KMS-11 (cell line): ENCODE measurements around the gene CALML6.

Experiments
- H2AFZ ChIP-seq: fragments of 200-600 bp; sonication (generic); 2 replicates; pipeline ENCODE4 v1.6.1; 2016; ENCODE audit warnings: antibody characterized with exemption, mixed run types, low read depth
- H3K27ac ChIP-seq: fragments of 200-600 bp; sonication (generic); 2 replicates; pipeline ENCODE4 v1.6.1; 2016; ENCODE audit warnings: mild to moderate bottlenecking, mixed run types
- H3K27me3 ChIP-seq: fragments of 200-600 bp; sonication (generic); 2 replicates; pipeline ENCODE4 v1.6.1; 2017; ENCODE audit warnings: mild to moderate bottlenecking, low read depth, mixed run types, moderate library complexity; ENCODE audit not compliant: insufficient read depth
- H3K36me3 ChIP-seq: fragments of 200-600 bp; sonication (generic); 2 replicates; pipeline ENCODE4 v1.6.1; 2017; ENCODE audit warnings: mild to moderate bottlenecking, mixed run types; ENCODE audit not compliant: insufficient read depth
- H3K4me1 ChIP-seq: fragments of 200-600 bp; sonication (generic); 2 replicates; pipeline ENCODE4 v1.6.1; 2016; ENCODE audit warnings: mild to moderate bottlenecking, low read depth, mixed run types; ENCODE audit not compliant: poor library complexity, severe bottlenecking
- H3K4me2 ChIP-seq: fragments of 200-600 bp; sonication (generic); 2 replicates; pipeline ENCODE4 v1.7.0; 2016; ENCODE audit warnings: mild to moderate bottlenecking, mixed run types
- H3K4me3 ChIP-seq: fragments of 200-600 bp; sonication (generic); IDR thresholded peaks from 2 replicates; pipeline ENCODE4 v1.6.1; 2017; ENCODE audit warnings: low read depth, low read length, mixed read lengths; ENCODE audit not compliant: insufficient read depth
- H3K79me2 ChIP-seq: fragments of 200-600 bp; sonication (generic); 2 replicates; pipeline ENCODE4 v1.6.1; 2016; ENCODE audit warnings: low read depth, mixed run types; ENCODE audit not compliant: insufficient read depth
- H3K9ac ChIP-seq: fragments of 200-600 bp; sonication (generic); 2 replicates; pipeline ENCODE4 v1.6.1; 2016; ENCODE audit warnings: mild to moderate bottlenecking, mixed run types
- H4K20me1 ChIP-seq: fragments of 200-600 bp; sonication (generic); 2 replicates; pipeline ENCODE4 v1.6.1; 2016; ENCODE audit warnings: mild to moderate bottlenecking, mixed run types; ENCODE audit not compliant: insufficient read depth
- TF ChIP-seq, protein P1 (sequence below): fragments of 200-600 bp; sonication (generic); conservative IDR thresholded peaks from 2 replicates; pipeline ENCODE4 v1.6.1; 2017; ENCODE audit warnings: low read depth, mild to moderate bottlenecking, antibody characterized with exemption, low read length, moderate library complexity, mixed read lengths

Gene CALML6

DNA sequence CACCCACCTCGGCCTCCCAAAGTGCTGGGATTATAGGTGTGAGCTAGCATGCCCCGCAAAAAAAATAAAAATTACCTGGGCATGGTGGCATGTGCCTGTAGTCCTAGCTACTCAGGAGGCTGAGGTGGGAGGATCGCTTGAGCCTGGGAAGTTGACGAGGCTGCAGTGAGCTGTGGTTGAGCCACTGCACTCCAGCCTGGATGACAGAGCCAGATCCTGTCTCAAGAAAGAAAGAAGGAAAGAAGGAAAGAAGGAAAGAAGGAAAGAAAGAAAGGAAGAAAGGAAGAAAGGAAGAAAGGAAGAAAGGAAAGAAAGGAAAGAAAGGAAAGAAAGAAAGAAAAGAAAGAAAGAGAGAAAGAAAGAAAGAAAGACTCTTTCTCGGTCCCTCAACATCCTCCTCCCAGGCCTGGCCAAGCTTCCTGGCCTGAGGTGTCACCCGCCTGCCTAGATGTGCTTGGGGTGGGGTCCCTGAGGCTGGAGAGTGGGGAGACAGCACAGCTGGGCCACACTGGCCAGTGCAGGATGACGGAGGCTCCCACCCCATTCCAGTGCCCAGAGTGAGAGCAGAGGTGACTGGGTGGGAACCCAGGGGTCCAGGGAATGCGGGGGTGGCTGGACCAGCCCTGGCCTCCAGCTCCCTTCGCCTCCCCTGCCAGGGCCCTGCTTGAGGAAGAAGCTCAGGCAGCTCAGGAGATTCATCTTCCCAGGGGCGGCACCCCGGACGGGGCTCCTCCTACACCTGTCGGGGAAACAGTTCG lies 14.0 kb upstream of the CALML6 start:
- no peaks in the 10 kb centered on the region for H3K36me3 ChIP-seq
- no peak overlapping the region for H3K4me2 ChIP-seq
- TF ChIP-seq, protein P1, sequence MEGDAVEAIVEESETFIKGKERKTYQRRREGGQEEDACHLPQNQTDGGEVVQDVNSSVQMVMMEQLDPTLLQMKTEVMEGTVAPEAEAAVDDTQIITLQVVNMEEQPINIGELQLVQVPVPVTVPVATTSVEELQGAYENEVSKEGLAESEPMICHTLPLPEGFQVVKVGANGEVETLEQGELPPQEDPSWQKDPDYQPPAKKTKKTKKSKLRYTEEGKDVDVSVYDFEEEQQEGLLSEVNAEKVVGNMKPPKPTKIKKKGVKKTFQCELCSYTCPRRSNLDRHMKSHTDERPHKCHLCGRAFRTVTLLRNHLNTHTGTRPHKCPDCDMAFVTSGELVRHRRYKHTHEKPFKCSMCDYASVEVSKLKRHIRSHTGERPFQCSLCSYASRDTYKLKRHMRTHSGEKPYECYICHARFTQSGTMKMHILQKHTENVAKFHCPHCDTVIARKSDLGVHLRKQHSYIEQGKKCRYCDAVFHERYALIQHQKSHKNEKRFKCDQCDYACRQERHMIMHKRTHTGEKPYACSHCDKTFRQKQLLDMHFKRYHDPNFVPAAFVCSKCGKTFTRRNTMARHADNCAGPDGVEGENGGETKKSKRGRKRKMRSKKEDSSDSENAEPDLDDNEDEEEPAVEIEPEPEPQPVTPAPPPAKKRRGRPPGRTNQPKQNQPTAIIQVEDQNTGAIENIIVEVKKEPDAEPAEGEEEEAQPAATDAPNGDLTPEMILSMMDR = no peak
- no peaks in the 10 kb centered on the region for H4K20me1 ChIP-seq
- no peak overlapping the region for H3K4me3 ChIP-seq
- H3K79me2 ChIP-seq = no peaks in the 10 kb centered on the region
- H3K9ac ChIP-seq = no peak overlapping the region
- H3K27ac ChIP-seq = no peak overlapping the region
- H2AFZ ChIP-seq = no peak overlapping the region
- peaks cover 43% of the 10 kb centered on the region for H3K4me1 ChIP-seq
- no peaks in the 10 kb centered on the region for H3K27me3 ChIP-seq

DNA sequence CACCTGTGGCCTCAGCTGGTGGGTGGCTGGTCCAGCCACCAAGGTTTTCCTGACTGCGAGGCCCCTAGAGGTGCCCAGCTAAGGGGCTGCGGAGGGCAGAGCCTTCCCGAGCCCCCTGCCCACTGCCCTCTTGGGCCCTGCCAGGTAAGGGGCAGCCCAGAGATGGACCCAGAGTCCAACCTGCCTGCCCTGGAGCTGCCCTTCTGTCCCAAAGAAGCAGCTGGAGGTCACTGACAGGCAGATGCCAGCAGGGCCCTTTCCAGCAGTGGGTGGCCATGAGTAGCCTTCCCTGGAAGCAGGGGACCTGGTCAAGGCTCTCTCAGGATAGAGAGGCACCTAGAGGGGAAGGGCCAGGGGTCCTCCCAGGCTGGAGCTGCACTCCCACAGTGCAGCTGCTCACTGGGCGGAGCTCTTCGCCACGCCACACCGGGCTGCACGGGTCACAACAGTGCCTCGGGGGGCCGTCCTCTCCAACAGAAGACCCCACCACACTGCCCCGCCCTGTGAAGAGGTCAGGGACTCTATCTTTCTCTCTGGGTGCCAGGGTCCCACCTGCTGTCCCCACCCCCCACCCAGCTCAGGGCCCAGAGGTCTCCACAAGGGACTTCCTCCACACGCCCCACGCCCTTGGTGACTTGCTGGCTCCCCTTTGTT lies 13.3 kb upstream of the CALML6 start:
- H3K79me2 ChIP-seq = no peaks in the 10 kb centered on the region
- H2AFZ ChIP-seq = no peak overlapping the region
- no peak overlapping the region for H3K4me3 ChIP-seq
- no peak overlapping the region for H3K27ac ChIP-seq
- no peak overlapping the region for H3K9ac ChIP-seq
- TF ChIP-seq, protein P1 = no peak
- H3K27me3 ChIP-seq = no peaks in the 10 kb centered on the region
- H3K4me1 ChIP-seq = peaks cover 43% of the 10 kb centered on the region
- no peaks in the 10 kb centered on the region for H4K20me1 ChIP-seq
- H3K4me2 ChIP-seq = no peak overlapping the region
- H3K36me3 ChIP-seq = no peaks in the 10 kb centered on the region

DNA sequence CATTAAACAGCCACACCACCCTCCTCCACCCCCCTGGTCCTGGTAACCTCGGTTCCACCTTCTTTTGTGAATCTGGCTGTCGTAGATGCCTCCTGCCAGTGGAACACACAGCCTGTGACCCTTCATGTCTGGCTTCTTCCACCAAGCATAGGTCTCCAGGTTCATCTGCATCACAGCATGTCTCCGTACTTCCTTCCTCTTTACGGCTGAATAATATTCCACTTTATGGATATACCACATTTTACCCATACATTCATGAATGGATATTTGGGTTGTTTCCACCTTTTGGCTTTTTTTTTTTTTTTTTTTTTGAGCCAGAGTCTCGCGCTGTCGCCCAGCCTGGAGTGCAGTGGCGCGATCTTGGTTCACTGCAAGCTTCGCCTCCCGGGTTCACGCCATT lies 11.8 kb upstream of the CALML6 start:
- no peaks in the 10 kb centered on the region for H4K20me1 ChIP-seq
- no peak overlapping the region for H3K9ac ChIP-seq
- TF ChIP-seq, protein P1 = no peak
- H3K4me2 ChIP-seq = no peak overlapping the region
- no peak overlapping the region for H3K27ac ChIP-seq
- H3K79me2 ChIP-seq = no peaks in the 10 kb centered on the region; the same call in 1 of the 2 replicates
- H3K36me3 ChIP-seq = no peaks in the 10 kb centered on the region
- no peaks in the 10 kb centered on the region for H3K27me3 ChIP-seq
- H3K4me3 ChIP-seq = no peak overlapping the region
- peaks cover 43% of the 10 kb centered on the region for H3K4me1 ChIP-seq
- H2AFZ ChIP-seq = no peak overlapping the region

DNA sequence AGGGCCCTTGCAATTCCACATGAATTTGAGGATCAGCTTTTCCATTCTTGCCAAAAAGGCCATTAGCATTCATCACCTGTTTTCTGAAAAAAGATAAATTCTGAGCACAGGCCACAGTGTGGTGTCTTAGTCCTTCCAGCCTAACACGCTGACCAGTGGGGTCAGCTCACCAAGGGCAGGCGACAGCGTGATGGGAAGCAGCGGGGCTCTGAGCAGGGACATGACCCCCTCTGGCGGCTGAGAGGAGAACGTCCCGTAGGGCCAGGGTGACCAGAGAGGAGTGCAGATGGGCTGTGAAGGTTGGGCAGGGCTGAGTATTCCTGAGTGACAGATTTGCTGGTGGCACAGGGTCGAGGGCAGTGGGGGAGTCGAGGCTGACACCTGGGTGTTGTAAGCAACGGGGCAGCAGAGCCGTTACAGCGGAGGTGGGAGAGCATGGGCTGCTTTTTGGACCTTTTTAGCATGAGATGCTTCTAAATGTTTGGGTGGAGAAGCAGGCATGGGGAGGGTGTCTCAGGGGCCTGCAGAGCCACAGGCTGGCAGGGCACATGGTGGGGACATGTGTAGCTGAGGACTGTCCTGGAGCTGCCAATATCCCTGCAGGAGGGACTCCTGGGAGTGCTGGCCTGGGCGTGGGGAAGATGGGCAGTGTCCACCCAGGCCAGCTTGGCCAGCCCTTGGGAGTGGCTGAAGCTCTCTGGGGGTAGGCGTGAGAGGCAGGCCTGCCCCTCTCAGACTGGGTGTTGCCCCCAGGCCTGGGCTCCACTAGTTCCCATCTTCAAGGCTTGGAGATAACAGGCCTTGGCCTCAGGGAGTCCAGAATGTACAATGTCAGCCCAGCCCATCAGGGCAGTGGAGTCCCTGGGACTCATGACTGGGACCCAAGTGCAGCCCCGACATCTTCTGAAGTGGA lies 8.6 kb upstream of the CALML6 start:
- H3K4me1 ChIP-seq = peaks cover 49% of the 10 kb centered on the region
- H2AFZ ChIP-seq = peak overlapping the region; percentile 49; the same call in 1 of the 2 replicates
- H3K36me3 ChIP-seq = no peaks in the 10 kb centered on the region
- H3K4me3 ChIP-seq = no peak overlapping the region
- no peaks in the 10 kb centered on the region for H3K27me3 ChIP-seq
- peak overlapping the region; percentile 99 for H3K4me2 ChIP-seq
- H3K9ac ChIP-seq = peak overlapping the region; percentile 37; the same call in 1 of the 2 replicates
- TF ChIP-seq, protein P1 = peak; percentile 96
- H3K27ac ChIP-seq = peak overlapping the region; percentile 63
- no peaks in the 10 kb centered on the region for H4K20me1 ChIP-seq
- H3K79me2 ChIP-seq = no peaks in the 10 kb centered on the region; the same call in 1 of the 2 replicates
